GM19372 (cell line): ENCODE data around the gene TRIM45.
"Not testable (repeated sequence)": the region's sequence is repeated elsewhere in the genome, so short reads cannot be mapped to it uniquely, and the experiment has no call there.

ENCODE experiments used
- ATAC-seq: cut with Tn5 transposase; IDR thresholded peaks from one replicate; pipeline ENCODE4 v1.9.1; 2021; ENCODE audit warnings: mild to moderate bottlenecking, low read depth, moderate library complexity; ENCODE audit not compliant: unreplicated experiment

TRIM45 gene

DNA sequence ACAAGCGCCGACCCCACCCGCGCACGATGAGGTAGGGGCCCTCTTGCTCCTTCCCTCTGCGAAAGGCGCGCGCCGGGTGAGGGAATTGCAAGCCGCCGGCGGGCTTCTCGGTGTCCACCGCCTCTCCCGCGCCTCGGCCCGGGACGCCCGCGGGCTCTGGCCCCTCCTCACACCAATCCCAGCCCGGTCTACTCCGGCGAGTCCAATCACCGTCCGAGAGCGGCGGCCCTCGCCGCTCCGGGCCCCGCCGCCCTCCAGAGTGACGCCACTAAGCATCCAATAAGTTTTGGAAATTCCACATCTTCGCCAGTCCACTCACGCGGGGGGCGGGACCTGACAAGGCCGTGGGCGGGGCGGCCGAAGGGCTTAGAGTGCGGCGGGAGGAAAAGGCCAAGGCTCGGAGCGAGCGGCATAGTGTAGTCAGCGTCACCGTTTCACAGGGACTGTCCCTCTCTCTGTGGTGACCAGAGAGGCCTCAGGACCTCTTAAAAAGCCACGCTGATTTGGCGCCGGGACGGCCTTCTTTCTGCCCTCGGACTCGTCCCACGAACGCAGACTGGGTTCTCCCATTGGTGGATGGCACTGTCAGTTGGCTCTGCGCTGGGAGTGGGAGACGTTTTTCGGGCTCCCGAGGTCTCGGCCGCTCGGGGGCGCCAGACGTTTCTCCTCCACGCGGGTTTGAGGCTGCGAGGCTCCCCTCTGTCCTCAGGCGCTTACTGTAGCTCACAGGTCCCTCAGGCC, at the start of gene TRIM45:
TRIM45 (minus strand) TSS at position 161 of the 741 bp plus-strand sequence. CDS start 548 bp downstream, outside the sequence.
- peak; percentile 93 for ATAC-seq

DNA sequence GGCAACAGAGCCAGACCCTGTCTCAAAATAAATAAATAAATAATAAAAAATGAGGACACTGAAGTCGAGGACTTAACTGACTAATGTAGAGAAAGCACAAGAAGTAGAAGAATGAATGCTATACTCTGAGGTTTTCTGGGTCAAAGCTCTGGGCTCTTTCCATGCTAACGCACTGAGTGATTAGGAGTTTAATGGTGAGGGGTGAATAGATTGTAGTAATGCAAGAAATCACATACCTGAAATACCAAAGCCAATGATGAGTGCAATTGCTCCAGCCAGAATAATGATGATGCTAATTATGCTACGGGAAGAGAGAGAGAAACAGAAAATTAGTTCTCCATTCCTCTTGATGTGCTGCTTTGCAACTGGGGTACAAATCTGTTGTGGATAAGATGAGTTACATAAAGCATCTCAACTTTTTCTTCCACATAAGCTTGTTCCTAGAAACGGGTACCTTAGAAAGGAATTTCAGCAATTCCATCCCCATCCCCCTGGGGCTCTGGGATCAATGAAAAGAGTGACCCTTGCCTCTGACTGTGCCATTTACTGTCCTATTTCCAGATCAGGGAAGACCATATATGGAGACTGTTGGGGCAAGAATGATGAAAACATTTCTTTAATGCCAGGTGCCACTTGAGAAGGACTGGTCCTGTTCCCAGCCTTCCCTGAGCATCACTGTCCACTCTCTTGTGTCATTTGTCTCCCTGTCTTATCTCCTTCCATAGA, 48.5 kb upstream of the TRIM45 start:
- no peak for ATAC-seq

GRCh38 chr1:117167402-117167801, 45.9 kb upstream of the TRIM45 start:
- ATAC-seq, result no peak

DNA sequence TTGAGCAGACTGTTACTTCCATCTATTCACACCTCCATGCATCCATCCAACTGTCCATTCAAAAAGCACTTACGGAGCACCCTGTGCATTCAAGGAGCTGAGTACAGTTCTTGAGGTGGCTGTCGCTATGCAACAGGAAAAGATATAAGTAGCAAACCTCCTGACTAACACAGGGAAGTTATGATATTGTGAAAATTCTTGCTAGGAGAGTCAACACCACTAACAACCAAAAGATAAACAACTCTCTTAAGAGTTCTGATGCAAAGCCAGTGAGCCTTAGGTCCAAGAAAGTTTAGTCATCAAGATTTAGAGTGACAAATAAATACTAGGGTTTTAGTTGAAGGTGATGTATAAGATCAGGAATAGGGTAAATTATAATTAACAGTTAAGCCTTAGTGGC, 44.5 kb upstream of the TRIM45 start:
- ATAC-seq, result no peak

GRCh38 chr1:117164209-117164608, 42.7 kb upstream of the TRIM45 start:
- no peak for ATAC-seq

DNA sequence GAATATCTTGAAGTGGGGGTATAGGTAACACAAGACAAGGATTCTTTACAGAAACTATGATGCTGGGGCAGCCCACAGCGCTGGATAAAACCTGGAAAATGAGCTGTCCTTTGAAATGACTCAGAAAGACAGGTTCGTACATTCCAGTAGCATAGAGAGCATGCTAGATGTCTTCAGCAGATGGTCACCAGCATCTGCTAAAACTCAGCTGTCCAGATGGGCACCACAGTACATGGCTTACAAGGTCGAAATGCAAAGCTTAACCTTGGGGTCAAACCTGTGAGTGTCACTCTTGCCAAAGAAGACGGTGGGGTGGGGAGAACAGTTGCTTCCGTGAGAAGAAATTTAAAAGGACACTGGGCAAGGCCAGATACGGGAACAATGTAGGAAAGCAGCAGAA, 41.3 kb upstream of the TRIM45 start:
- ATAC-seq, result no peak

DNA sequence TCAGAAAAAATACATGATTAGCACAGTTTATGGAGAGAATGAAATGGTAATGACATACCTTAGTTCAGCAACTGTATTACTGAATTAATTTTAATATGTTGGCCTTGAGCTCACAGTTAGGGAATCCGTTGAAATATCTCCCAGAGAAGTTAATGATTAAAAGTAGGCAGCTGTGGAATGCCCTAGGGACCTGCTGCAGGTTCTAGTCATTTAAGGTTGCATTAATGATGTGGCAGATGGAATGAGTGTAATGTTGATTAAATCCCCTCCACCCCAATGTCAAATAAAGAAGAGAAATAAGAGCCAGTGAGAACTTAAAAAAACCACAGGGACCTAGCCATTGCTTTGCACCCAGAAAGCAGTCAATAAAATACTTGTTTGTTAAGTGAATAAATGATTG, 40.3 kb upstream of the TRIM45 start:
- no peak for ATAC-seq

- not testable (repeated sequence) for ATAC-seq
These were observed 29.8 kb upstream of the TRIM45 start for GRCh38 chr1:117151305-117151704.

DNA sequence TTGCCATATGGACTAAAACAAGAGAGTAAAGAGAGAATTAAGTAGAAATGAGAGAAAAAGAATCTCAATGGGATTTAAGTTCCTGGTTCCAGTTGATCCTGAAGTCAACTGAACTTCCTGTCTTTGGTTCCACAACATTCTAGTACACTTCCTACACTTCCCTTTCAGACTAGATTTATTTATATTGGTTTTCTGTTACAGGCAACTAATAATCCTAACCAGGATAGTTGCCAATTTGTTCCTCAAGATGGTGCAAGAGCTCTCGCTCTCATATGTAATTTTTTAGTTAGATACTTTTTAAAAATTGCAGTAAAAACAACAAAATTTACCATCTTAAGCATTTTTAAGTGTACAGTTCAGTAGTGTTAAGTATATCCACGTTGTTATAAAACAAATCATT, 28.8 kb upstream of the TRIM45 start:
- ATAC-seq, result no peak

- ATAC-seq, result no peak
These were observed 26.5 kb upstream of the TRIM45 start for GRCh38 chr1:117147856-117148588.

- no peak for ATAC-seq
These were observed 25.8 kb upstream of the TRIM45 start for GRCh38 chr1:117147341-117147831.

- no peak for ATAC-seq
These were observed 25.2 kb upstream of the TRIM45 start for GRCh38 chr1:117146575-117147340.

DNA sequence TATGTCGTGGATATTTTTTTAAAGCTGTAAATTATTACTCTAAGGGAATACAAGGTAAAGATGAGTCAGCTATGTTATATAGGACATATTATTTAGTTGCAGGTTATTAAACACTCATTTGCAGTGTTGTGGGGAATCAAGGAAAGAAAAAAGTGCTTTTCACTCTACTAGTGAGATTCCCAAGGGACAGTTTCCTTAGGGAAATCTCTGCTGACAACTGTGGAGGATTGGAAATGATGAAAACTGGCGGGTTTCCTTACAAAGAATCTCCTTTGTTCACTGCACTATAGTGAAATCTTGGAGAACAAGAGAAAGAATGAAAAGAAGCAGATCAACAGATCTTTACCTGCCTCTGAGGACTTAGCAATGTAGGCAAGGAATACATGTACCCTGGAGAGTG, 24.5 kb upstream of the TRIM45 start:
- no peak for ATAC-seq

- no peak for ATAC-seq
These were observed 22.3 kb upstream of the TRIM45 start for GRCh38 chr1:117143871-117144270.

- ATAC-seq, result no peak
These were observed 21.6 kb upstream of the TRIM45 start for GRCh38 chr1:117143172-117143571.

DNA sequence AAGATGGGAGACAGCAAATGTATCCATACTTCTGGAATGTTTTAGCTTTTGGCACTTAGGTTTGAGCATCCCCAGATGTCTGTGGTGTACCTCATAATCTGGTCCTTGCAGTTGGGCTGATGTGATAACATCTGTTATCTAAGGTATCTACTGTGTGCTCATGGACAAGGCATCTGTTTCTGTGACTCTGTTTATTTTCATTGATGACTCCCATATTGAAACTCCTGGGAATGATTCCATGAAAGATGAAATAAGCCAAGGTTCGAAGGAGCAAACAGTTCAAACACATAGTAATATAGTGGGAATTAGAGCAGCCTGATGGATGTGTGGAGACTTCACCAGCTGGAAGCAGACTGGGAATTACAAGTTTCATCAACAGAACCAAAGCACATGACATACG, 20.7 kb upstream of the TRIM45 start:
- ATAC-seq, result no peak

DNA sequence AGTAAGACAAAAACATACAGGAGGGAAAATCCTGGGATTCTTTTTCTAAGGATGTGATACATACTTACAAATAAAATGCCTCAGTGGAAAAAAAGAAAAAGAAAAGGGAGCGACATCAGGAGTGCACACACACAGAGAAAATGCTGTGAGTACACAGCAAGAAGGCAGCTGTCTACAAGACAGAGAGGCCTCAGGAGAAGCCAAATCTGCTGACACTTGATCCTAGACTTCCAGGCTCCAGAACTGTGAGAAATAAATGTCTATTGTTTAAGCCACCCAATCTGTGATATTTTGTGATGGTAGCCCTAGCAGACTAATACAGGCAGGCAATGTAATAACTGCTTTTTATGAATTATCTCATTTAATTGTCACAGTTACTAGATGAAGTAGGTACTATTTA, 17.0 kb upstream of the TRIM45 start:
- no peak for ATAC-seq

GRCh38 chr1:117138106-117138505, 16.6 kb upstream of the TRIM45 start:
- no peak for ATAC-seq

GRCh38 chr1:117137281-117137855, 15.8 kb upstream of the TRIM45 start:
- no peak for ATAC-seq

DNA sequence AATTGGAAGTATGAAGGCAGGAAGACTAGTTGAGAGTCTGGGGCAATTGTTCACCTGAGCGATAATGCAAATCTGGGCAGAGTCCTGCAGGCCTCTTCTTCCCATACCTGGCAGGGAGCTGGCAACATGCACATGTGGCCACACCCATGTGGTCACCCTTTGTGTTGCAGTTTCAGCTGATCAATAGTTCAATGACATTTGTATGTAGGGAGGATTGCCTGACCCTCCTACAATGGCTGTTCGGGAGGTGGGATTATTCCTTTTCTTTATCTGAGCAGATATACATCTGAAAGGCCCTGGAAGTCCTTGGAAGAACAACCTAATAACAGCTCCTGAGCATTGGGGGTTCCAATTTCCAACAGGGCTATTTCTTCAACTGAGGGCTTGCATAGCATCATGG, 15.2 kb upstream of the TRIM45 start:
- ATAC-seq, result no peak
